ENCODE results near the gene NUP88.

Gene NUP88

DNA sequence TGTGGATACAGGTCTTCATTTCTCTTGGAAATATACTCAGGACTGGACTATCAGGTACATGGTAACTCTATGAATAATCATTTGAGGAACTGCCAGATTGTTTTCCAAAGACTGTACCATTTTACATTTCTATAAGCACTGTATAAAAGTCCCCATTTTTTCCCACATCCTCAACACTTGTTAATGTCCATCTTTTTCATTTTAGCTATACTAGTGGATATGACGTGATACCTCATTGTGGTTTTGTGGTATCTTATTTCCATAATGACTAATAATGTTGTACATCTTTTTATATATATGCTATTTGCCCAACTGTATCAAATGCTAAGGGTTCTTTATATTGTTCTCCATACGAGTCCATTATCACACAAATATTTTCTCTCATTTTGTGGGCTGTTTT is 22.9 kb downstream of the NUP88 start:
- TF ChIP-seq, protein P1, sequence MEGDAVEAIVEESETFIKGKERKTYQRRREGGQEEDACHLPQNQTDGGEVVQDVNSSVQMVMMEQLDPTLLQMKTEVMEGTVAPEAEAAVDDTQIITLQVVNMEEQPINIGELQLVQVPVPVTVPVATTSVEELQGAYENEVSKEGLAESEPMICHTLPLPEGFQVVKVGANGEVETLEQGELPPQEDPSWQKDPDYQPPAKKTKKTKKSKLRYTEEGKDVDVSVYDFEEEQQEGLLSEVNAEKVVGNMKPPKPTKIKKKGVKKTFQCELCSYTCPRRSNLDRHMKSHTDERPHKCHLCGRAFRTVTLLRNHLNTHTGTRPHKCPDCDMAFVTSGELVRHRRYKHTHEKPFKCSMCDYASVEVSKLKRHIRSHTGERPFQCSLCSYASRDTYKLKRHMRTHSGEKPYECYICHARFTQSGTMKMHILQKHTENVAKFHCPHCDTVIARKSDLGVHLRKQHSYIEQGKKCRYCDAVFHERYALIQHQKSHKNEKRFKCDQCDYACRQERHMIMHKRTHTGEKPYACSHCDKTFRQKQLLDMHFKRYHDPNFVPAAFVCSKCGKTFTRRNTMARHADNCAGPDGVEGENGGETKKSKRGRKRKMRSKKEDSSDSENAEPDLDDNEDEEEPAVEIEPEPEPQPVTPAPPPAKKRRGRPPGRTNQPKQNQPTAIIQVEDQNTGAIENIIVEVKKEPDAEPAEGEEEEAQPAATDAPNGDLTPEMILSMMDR (conservative IDR thresholded peaks at IDR 0.05), result no peak
- H3K27ac ChIP-seq, result no peak overlapping the region

DNA sequence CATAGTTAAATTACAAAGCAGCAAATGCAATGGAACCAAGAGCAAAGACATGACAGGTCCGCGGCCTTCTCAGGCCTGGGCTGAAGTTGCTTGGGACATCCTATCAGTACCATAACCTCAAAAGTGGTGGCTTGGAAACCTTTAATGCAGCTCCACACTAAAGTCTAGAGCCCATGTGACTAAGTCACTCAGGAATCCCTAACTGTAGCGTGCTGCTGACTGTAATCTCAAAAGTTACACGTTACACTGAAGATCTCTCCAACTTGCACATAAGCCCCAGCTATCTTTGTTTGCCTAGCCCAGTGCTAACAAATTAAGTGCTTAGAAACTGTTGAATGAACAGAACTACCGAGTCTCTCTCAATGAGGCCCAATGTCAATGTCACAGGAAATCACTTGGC is 27.8 kb downstream of the NUP88 start:
- H3K27ac ChIP-seq, result no peak overlapping the region
- TF ChIP-seq, protein P1 (conservative IDR thresholded peaks at IDR 0.05), result no peak

GRCh38 chr17:5381542-5381941 is 37.9 kb downstream of the NUP88 start:
- TF ChIP-seq, protein P1 (conservative IDR thresholded peaks at IDR 0.05), result no peak
- no peak overlapping the region for H3K27ac ChIP-seq

DNA sequence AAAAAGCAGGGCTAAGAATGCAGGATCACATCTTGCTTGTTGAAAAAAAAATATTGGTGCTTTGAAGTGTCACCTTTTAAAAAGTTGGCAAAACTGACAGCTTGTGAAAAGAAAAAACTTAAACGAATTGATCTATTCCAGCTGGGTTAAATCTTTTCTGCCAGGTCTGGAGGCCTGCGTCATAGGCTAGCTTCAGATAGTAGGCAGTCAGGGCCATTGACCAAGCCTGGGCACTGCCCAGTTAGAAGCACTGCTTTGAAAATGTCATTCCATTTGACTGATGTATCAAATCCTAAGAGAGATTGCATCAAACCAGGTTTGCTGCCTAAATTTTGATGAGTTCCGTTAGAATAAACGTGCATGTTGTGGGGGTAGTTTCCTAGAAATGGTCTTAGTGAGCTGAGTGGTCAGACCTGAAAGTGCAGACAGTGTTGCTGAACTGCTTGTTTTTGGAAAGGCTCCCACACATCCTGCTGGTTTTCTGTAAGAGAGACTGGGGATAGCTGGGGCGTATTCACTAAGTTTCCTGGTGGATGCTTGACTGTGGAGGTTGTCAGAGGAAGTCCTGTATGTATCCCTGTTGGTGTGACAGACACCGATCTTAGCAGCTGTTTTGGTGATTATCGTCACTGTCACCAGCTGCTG is 38.8 kb downstream of the NUP88 start:
- TF ChIP-seq, protein P1 (conservative IDR thresholded peaks at IDR 0.05), result no peak
- peak overlapping the region; percentile 8; the same call in 1 of the 2 replicates for H3K27ac ChIP-seq

DNA sequence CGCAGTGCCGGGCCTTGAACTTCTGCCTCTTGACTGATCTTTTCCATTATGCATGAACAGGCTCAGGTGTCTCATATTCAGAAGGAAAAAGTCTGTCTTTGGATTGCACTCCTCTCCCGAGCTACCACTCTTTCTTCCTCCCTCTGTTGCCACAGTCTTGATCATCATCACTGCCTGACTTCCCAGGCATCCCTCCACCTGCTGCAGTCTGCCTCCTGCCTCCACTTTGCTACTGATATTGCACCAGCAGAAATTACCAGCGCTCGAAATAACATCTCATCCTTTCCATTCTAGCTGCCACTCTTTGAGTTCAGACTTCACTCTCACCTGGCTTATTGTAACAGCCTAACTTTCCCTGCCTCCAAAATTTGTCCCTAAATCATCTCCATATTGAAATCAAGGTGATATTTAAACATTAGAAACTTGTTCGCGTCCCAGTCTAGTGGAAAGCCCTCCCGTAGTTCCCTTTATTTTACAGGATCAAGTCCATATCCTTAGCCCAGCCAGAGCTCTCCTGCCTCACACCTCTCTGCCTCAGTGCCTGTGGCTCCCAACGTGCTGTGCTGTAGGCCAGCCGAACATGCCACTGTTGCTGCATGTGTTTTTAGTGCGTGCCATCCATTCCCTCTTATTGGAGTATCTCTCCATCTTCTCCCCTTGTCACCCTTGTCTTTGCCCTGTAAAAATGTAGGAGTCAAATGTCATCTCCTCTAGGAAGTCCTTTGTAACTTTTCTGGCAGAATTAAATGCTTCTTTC is 39.9 kb downstream of the NUP88 start:
- TF ChIP-seq, protein P1 (conservative IDR thresholded peaks at IDR 0.05), result no peak
- H3K27ac ChIP-seq, result 0 out of 2 replicates have a peak overlapping the region, but pooled peaks have one; percentile 8

- TF ChIP-seq, protein P1 (conservative IDR thresholded peaks at IDR 0.05), result no peak
These were observed 40.8 kb downstream of the NUP88 start for GRCh38 chr17:5378566-5379207.

GRCh38 chr17:5373112-5373511 is 46.4 kb downstream of the NUP88 start:
- H3K27ac ChIP-seq, result peak overlapping the region; percentile 65
- TF ChIP-seq, protein P1 (conservative IDR thresholded peaks at IDR 0.05), result no peak

More at GRCh38 chr17:5378566-5379207, 40.8 kb downstream of the NUP88 start:
- no peak overlapping the region for H3K27ac ChIP-seq
